HepG2 (cell line): ENCODE data around the gene UBE3D. TPM values are rescaled to one million over a fixed set of nuclear protein-coding genes. Genes with fewer than 3 reads are reported as not detected.
A peak's percentile ranks its signal among the peaks of the same experiment; 100 is the strongest.

ENCODE experiments used
- ARNT ChIP-seq: fragments of 450-650 bp; IDR thresholded peaks from 2 replicates; pipeline ENCODE4 v1.6.1; 2017
- BATF2 ChIP-seq: sonication (generic); formaldehyde crosslinking; IDR thresholded peaks from 2 replicates; pipeline ENCODE4 v1.8.0; 2022; ENCODE audit warnings: mild to moderate bottlenecking, missing genetic modification reagents, moderate library complexity
- BRF2 ChIP-seq: sonication (generic); formaldehyde crosslinking; IDR thresholded peaks from 2 replicates; pipeline ENCODE4 v1.8.1; 2022; ENCODE audit warnings: mild to moderate bottlenecking, missing genetic modification reagents
- CEBPB ChIP-seq: IDR thresholded peaks from 2 replicates; pipeline ENCODE4 v1.6.1; 2011; ENCODE audit warnings: low read depth, low read length, improper control_type of control experiment, borderline replicate concordance
- DMAP1 ChIP-seq: IDR thresholded peaks from 2 replicates; pipeline ENCODE4 v1.6.1; 2016
- DPF2 ChIP-seq: sonication (generic); formaldehyde crosslinking; IDR thresholded peaks from 2 replicates; pipeline ENCODE4 v1.4.0; 2020; ENCODE audit warnings: mild to moderate bottlenecking, low read depth, missing genetic modification reagents, borderline replicate concordance
- EEA1 ChIP-seq: sonication (generic); formaldehyde crosslinking; IDR thresholded peaks from 2 replicates; pipeline ENCODE4 v1.5.1; 2020; ENCODE audit warnings: mild to moderate bottlenecking, missing genetic modification reagents, borderline replicate concordance
- FOXA1 ChIP-seq, 2 experiments: fragments of 450-650 bp in 1 of 2; sonication (generic) in 1 of 2; formaldehyde crosslinking in 1 of 2; IDR thresholded peaks; 2 replicates each; pipeline versions ENCODE4 v1.4.0 to v1.6.1; 2016 to 2020; ENCODE audit warnings: missing genetic modification reagents in 1 of 2
- HINFP ChIP-seq: sonication (generic); formaldehyde crosslinking; IDR thresholded peaks from 2 replicates; pipeline ENCODE4 v1.4.0; 2020; ENCODE audit warnings: low read depth, mild to moderate bottlenecking, missing genetic modification reagents
- HNRNPUL1 ChIP-seq: fragments of 200-400 bp; formaldehyde crosslinking; IDR thresholded peaks from 2 replicates; pipeline ENCODE4 v1.6.1; 2017; ENCODE audit warnings: low read depth, mild to moderate bottlenecking, low read length, moderate library complexity
- IRF1 ChIP-seq: sonication (generic); formaldehyde crosslinking; IDR thresholded peaks from 2 replicates; pipeline ENCODE4 v1.4.0; 2020; ENCODE audit warnings: low read depth, mild to moderate bottlenecking, missing genetic modification reagents
- KDM5B ChIP-seq: sonication (generic); formaldehyde crosslinking; IDR thresholded peaks from 2 replicates; pipeline ENCODE4 v1.4.0; 2020; ENCODE audit warnings: missing genetic modification reagents, mild to moderate bottlenecking, borderline replicate concordance
- KLF6 ChIP-seq: IDR thresholded peaks from 2 replicates; pipeline ENCODE4 v1.8.0; 2016; ENCODE audit warnings: missing biosample characterization, missing genetic modification reagents
- REL ChIP-seq: sonication (generic); formaldehyde crosslinking; conservative IDR thresholded peaks from 2 replicates; pipeline ENCODE4 v1.8.0; 2022; ENCODE audit warnings: mild to moderate bottlenecking, missing genetic modification reagents, moderate library complexity
- SNAPC2 ChIP-seq: sonication (generic); formaldehyde crosslinking; IDR thresholded peaks from 2 replicates; pipeline ENCODE4 v1.8.1; 2022; ENCODE audit warnings: mild to moderate bottlenecking, missing genetic modification reagents
- TBX3 ChIP-seq: fragments of 450-650 bp; IDR thresholded peaks from 2 replicates; pipeline ENCODE4 v1.6.1; 2017; ENCODE audit warnings: antibody characterized with exemption, mild to moderate bottlenecking, inconsistent platforms, borderline replicate concordance
- TEAD3 ChIP-seq: optimal IDR thresholded peaks from 2 replicates; pipeline ENCODE3; 2016; ENCODE audit warnings: borderline replicate concordance
- ZKSCAN5 ChIP-seq: sonication (generic); formaldehyde crosslinking; IDR thresholded peaks from 2 replicates; pipeline ENCODE4 v1.5.1; 2020; ENCODE audit warnings: mild to moderate bottlenecking, missing genetic modification reagents
- ZMYM4 ChIP-seq: sonication (generic); formaldehyde crosslinking; IDR thresholded peaks from 2 replicates; pipeline ENCODE4 v1.8.1; 2023; ENCODE audit warnings: mild to moderate bottlenecking, missing genetic modification reagents
- ZNF143 ChIP-seq: sonication (generic); formaldehyde crosslinking; IDR thresholded peaks from 2 replicates; pipeline ENCODE4 v1.4.0; 2020; ENCODE audit warnings: missing genetic modification reagents
- ZNF264 ChIP-seq: sonication (generic); formaldehyde crosslinking; IDR thresholded peaks from 2 replicates; pipeline ENCODE4 v1.4.0; 2020; ENCODE audit warnings: missing genetic modification reagents
- ZNF274 ChIP-seq: sonication (generic); formaldehyde crosslinking; IDR thresholded peaks from 2 replicates; pipeline ENCODE4 v1.5.1; 2020; ENCODE audit warnings: mild to moderate bottlenecking, missing genetic modification reagents
- ZNF503 ChIP-seq: sonication (generic); formaldehyde crosslinking; IDR thresholded peaks from 2 replicates; pipeline ENCODE4 v1.4.0; 2020; ENCODE audit warnings: missing genetic modification reagents
- ZNF792 ChIP-seq: IDR thresholded peaks from 2 replicates; pipeline ENCODE4 v1.6.1; 2016
- ZNF839 ChIP-seq: sonication (generic); formaldehyde crosslinking; IDR thresholded peaks from 2 replicates; pipeline ENCODE4 v1.4.0; 2020; ENCODE audit warnings: missing genetic modification reagents, mild to moderate bottlenecking, borderline replicate concordance
- polyA plus RNA-seq, 8 experiments: library from polyadenylated mRNA; depleted of rRNA in 3 of 8; stranded (reverse) in 7 of 8; unstranded in 1 of 8; fragments of >200 nt; fragmentation: Illumina TruSeq in 4 of 8; extraction: Trizol in 4 of 8; gene quantifications; 2 replicates each; pipeline versions ENCODE4 v1.2.1 to v1.2.3, GENCODE V29; 2011 to 2016; ENCODE audit warnings: low read depth in 4 of 8, missing spikeins in 1 of 8, mixed read lengths in 1 of 8; ENCODE audit not compliant: insufficient read depth in 1 of 8
- total RNA-seq, 5 experiments: library from RNA; depleted of rRNA; stranded (reverse); fragments of >200 nt; fragmentation: Illumina TruSeq; extraction: Trizol; gene quantifications; 2 replicates each; pipeline ENCODE4 v1.2.3, GENCODE V29; 2016; ENCODE audit warnings: low read depth in 1 of 5

UBE3D gene
- total and polyA plus RNA-seq, 2 of the 13 experiments (the other 11 are each of a cell fraction or from before 2014, with no cell fraction given) = 5.1 to 11.4 TPM

GRCh38 chr6:83065511-83066192 is at the start of gene UBE3D (continued):
- TF ChIP-seq HINFP (CRISPR knock-in tag) (peak; percentile 91), ZNF264 (CRISPR knock-in tag) (no peak; the same call in 1 of the 2 replicates), ZMYM4 (CRISPR knock-in tag) (peak; percentile 100), KDM5B (CRISPR knock-in tag) (peak; percentile 96; the same call in 1 of the 2 replicates), TEAD3 (peak; percentile 41), EEA1 (CRISPR knock-in tag) (no peak), ZNF792 (CRISPR knock-in tag) (peak; percentile 47; the same call in 1 of the 2 replicates), ZNF839 (peak; percentile 89; the same call in 1 of the 2 replicates), ZNF274 (CRISPR knock-in tag) (0 out of 2 replicates have a peak, but pooled peaks have one; percentile 85), IRF1 (CRISPR knock-in tag) (no peak), ZKSCAN5 (0 out of 2 replicates have a peak, but pooled peaks have one; percentile 35), ARNT (no peak), DPF2 (CRISPR knock-in tag) (no peak), REL (CRISPR knock-in tag) (peak; percentile 72), DMAP1 (CRISPR knock-in tag) (peak; percentile 74), ZNF143 (CRISPR knock-in tag) (peak; percentile 56), BATF2 (0 out of 2 replicates have a peak, but pooled peaks have one; percentile 39), BRF2 (CRISPR knock-in tag) (peak; percentile 91), CEBPB (no peak), ZNF503 (CRISPR knock-in tag) (0 out of 2 replicates have a peak, but pooled peaks have one; percentile 57), HNRNPUL1 (no peak), SNAPC2 (CRISPR knock-in tag) (0 out of 2 replicates have a peak, but pooled peaks have one; percentile 58), FOXA1 (IDR thresholded peaks at IDR 0.05) (no peak), FOXA1 (CRISPR knock-in tag; IDR thresholded peaks at IDR 0.05) (peak; percentile 82), TBX3 (peak; percentile 51), KLF6 (0 out of 2 replicates have a peak, but pooled peaks have one; percentile 32)
